ENCODE results near the gene ZIC4.

Gene ZIC4

GRCh38 chr3:147356145-147356908, 50.0 kb downstream of the ZIC4 start:
- no peak for DNase-seq (ENCODE audit: low read depth, low spot score)

GRCh38 chr3:147355753-147356090, 50.6 kb downstream of the ZIC4 start:
- no peak for DNase-seq (ENCODE audit: low read depth, low spot score)

GRCh38 chr3:147355084-147355752, 51.1 kb downstream of the ZIC4 start:
- DNase-seq (ENCODE audit: low read depth, low spot score) = no peak

GRCh38 chr3:147354623-147355022, 51.7 kb downstream of the ZIC4 start:
- DNase-seq (ENCODE audit: low read depth, low spot score) = no peak

- no peak for DNase-seq (ENCODE audit: low read depth, low spot score)
Measured at GRCh38 chr3:147351301-147351700, 55.0 kb downstream of the ZIC4 start.

GRCh38 chr3:147348976-147349375, 57.4 kb downstream of the ZIC4 start:
- DNase-seq (ENCODE audit: low read depth, low spot score) = no peak

GRCh38 chr3:147343926-147344325, 62.4 kb downstream of the ZIC4 start:
- no peak for DNase-seq (ENCODE audit: low read depth, low spot score)

- no peak for DNase-seq (ENCODE audit: low read depth, low spot score)
Measured at GRCh38 chr3:147341727-147342126, 64.6 kb downstream of the ZIC4 start.

GRCh38 chr3:147336543-147337278, 69.6 kb downstream of the ZIC4 start:
- no peak for DNase-seq (ENCODE audit: low read depth, low spot score)
